CD4-positive, alpha-beta T cell (primary cell): Measurements from ENCODE around the gene TPO. TPM values are rescaled to one million over a fixed set of nuclear protein-coding genes. Genes with fewer than 3 reads are reported as not detected.
"Not testable (repeated sequence)": the region's sequence is repeated elsewhere in the genome, so short reads cannot be mapped to it uniquely, and the experiment has no call there.

Source experiments
- ATAC-seq: fragments of 200-7000 bp; cut with Tn5 transposase; one replicate; pipeline ENCODE4 v1.10.0; 2022; ENCODE audit warnings: mild to moderate bottlenecking; ENCODE audit not compliant: poor library complexity
- CTCF ChIA-PET: fragments of 350-600 bp; sonication (Branson Sonifier 250); formaldehyde crosslinking; loops from one replicate; lab custom pipeline; 2021; ENCODE audit warnings: antibody characterized with exemption, inconsistent platforms; lab: Charles Lee
- POLR2A ChIA-PET: fragments of 350-600 bp; sonication (Branson Sonifier 250); formaldehyde crosslinking; loops from one replicate; lab custom pipeline; 2021; ENCODE audit warnings: antibody characterized with exemption, inconsistent platforms; lab: Charles Lee
- DNase-seq, 14 experiments: peaks; one replicate each; pipeline ENCODE4 v3.0.0-alpha.2; 2013 to 2020; ENCODE audit warnings: mixed read lengths in 2 of 14
- H3K27ac ChIP-seq, 2 donors: one replicate each; pipeline versions ENCODE4 v1.5.1 to v1.7.0; 2013; ENCODE audit warnings: low read length in 2 of 2, low read depth in 1 of 2, mild to moderate bottlenecking in 1 of 2
- H3K27me3 ChIP-seq, 2 experiments: 1 replicate in 1 of 2; 2 replicates in 1 of 2; pipeline versions ENCODE4 v1.6.1 to v1.7.0; 2013; ENCODE audit warnings: low read length in 2 of 2, control low read depth in 1 of 2, mild to moderate bottlenecking in 1 of 2, moderate library complexity in 1 of 2; ENCODE audit not compliant: insufficient read depth in 2 of 2, control insufficient read depth in 1 of 2
- H3K36me3 ChIP-seq: one replicate; pipeline ENCODE4 v1.6.1; 2013; ENCODE audit warnings: low read length, control low read depth; ENCODE audit not compliant: insufficient read depth
- H3K4me1 ChIP-seq: one replicate; pipeline ENCODE4 v1.6.1; 2013; ENCODE audit warnings: low read length, control low read depth; ENCODE audit not compliant: insufficient read depth
- H3K4me3 ChIP-seq: one replicate; pipeline ENCODE4 v1.5.1; 2013; ENCODE audit warnings: mild to moderate bottlenecking, low read length, moderate library complexity
- H3K9me3 ChIP-seq, 2 experiments: 1 replicate in 1 of 2; 2 replicates in 1 of 2; pipeline versions ENCODE4 v1.6.1 to v1.7.0; 2013; ENCODE audit warnings: low read length in 2 of 2, mild to moderate bottlenecking in 2 of 2, control low read depth in 1 of 2, moderate library complexity in 1 of 2; ENCODE audit not compliant: control insufficient read depth in 1 of 2, insufficient read depth in 1 of 2
- H3K27ac Mint-ChIP-seq: one replicate; pipeline ENCODE4 v1.8.0; 2020; ENCODE audit warnings: mixed read lengths
- H3K27me3 Mint-ChIP-seq: one replicate; pipeline ENCODE4 v1.8.0; 2021; ENCODE audit warnings: mixed read lengths
- H3K36me3 Mint-ChIP-seq: one replicate; pipeline ENCODE4 v1.8.0; 2021; ENCODE audit warnings: low read depth, mixed read lengths
- H3K4me1 Mint-ChIP-seq: one replicate; pipeline ENCODE4 v1.8.0; 2021; ENCODE audit warnings: low read depth, mixed read lengths
- H3K4me3 Mint-ChIP-seq: one replicate; pipeline ENCODE4 v1.8.0; 2020; ENCODE audit warnings: mild to moderate bottlenecking, mixed read lengths
- H3K9me3 Mint-ChIP-seq: one replicate; pipeline ENCODE4 v1.8.0; 2020; ENCODE audit warnings: mixed read lengths
- CTCF ChIP-seq: fragments of 200-600 bp; IDR thresholded peaks from one replicate; pipeline ENCODE4 v1.8.0; 2022; ENCODE audit warnings: antibody characterized with exemption, mild to moderate bottlenecking
- intact Hi-C, 2 experiments: fragments of 100-400 bp; cut with DNase I in 1 of 2; cut with micrococcal nuclease in 1 of 2; formaldehyde crosslinking; loops; one replicate each; pipeline versions ENCODE4 v1.15.1 to v1.9.0; 2023 to 2025; cut with DNase I, micrococcal nuclease
- total RNA-seq, 174 experiments: library from RNA in 2 of 174; stranded (reverse) in 2 of 174; gene quantifications; one replicate each; pipeline ENCODE4 v1.2.3 and lab custom pipeline; 2021 to 2026

The TPO gene
- total RNA-seq, 2 experiments from 2014 or later, result 0.27 TPM; not detected in 1

- Mint-ChIP-seq H3K27me3 (no peaks in the 10 kb centered on the region), H3K4me3 (no peak overlapping the region), H3K4me1 (no peaks in the 10 kb centered on the region), H3K9me3 (no peaks in the 10 kb centered on the region), H3K27ac (no peak overlapping the region), H3K36me3 (no peaks in the 10 kb centered on the region)
- intact Hi-C loops, result no loop called here
- Histone ChIP-seq H3K27me3 (no peaks in the 10 kb centered on the region), H3K4me1 (no peaks in the 10 kb centered on the region), H3K27ac (no peak overlapping the region), H3K4me3 (no peak overlapping the region), H3K9me3 (peaks cover 0 to 12% of the 10 kb centered on the region in 2 experiments), H3K36me3 (no peaks in the 10 kb centered on the region)
- DNase-seq (no peak), ATAC-seq (no peak)
- TF ChIP-seq CTCF, result no peak
- CTCF ChIA-PET, result no interaction called here
- POLR2A ChIA-PET, result no interaction called here
These were observed 35.8 kb upstream of the TPO start for GRCh38 chr2:1377473-1377872.

- Histone ChIP-seq H3K27me3 (no peaks in the 10 kb centered on the region), H3K4me3 (no peak overlapping the region), H3K27ac (no peak overlapping the region), H3K36me3 (no peaks in the 10 kb centered on the region), H3K9me3 (peaks cover 0 to 12% of the 10 kb centered on the region in 2 experiments), H3K4me1 (no peaks in the 10 kb centered on the region)
- H3K4me1 Mint-ChIP-seq, result no peaks in the 10 kb centered on the region
- no peak overlapping the region for H3K27ac Mint-ChIP-seq
- ChIA-PET CTCF (no interaction called here), POLR2A (no interaction called here)
- H3K36me3 Mint-ChIP-seq, result no peaks in the 10 kb centered on the region
- TF ChIP-seq CTCF, result no peak
- H3K4me3 Mint-ChIP-seq, result no peak overlapping the region
- no peak for DNase-seq
- H3K9me3 Mint-ChIP-seq, result no peaks in the 10 kb centered on the region
- no peak for ATAC-seq
- intact Hi-C loops, result no loop called here
- H3K27me3 Mint-ChIP-seq, result no peaks in the 10 kb centered on the region
These were observed 34.7 kb upstream of the TPO start for GRCh38 chr2:1378456-1379150.

GRCh38 chr2:1381644-1382043, 31.6 kb upstream of the TPO start:
- Mint-ChIP-seq H3K27ac (no peak overlapping the region), H3K36me3 (no peaks in the 10 kb centered on the region), H3K27me3 (no peaks in the 10 kb centered on the region), H3K4me1 (no peaks in the 10 kb centered on the region), H3K4me3 (no peak overlapping the region), H3K9me3 (no peaks in the 10 kb centered on the region)
- no peaks in the 10 kb centered on the region for H3K27me3 ChIP-seq
- intact Hi-C loops, result no loop called here
- POLR2A ChIA-PET, result no interaction called here
- peaks cover 0 to 8% of the 10 kb centered on the region in 2 experiments for H3K9me3 ChIP-seq
- no peaks in the 10 kb centered on the region for H3K4me1 ChIP-seq
- DNase-seq (no peak), ATAC-seq (no peak)
- H3K36me3 ChIP-seq, result no peaks in the 10 kb centered on the region
- no peak overlapping the region for H3K27ac ChIP-seq
- CTCF ChIA-PET, result no interaction called here
- no peak overlapping the region for H3K4me3 ChIP-seq
- no peak for TF ChIP-seq CTCF

GRCh38 chr2:1387954-1388725, 25.1 kb upstream of the TPO start:
- CTCF ChIA-PET, ATAC-seq, intact Hi-C loops, H3K36me3 ChIP-seq, H3K36me3 Mint-ChIP-seq, H3K27ac Mint-ChIP-seq, H3K27ac ChIP-seq, H3K4me1 Mint-ChIP-seq, DNase-seq, H3K4me1 ChIP-seq, H3K9me3 Mint-ChIP-seq, H3K9me3 ChIP-seq, H3K4me3 Mint-ChIP-seq, H3K4me3 ChIP-seq, H3K27me3 ChIP-seq, H3K27me3 Mint-ChIP-seq: not testable (repeated sequence)
- POLR2A ChIA-PET, result interaction anchor here (0.7 kb wide), 1 partner anchor 147 kb away, joined by 3 read pairs; no protein-coding TSS in a partner anchor

- H3K4me1 Mint-ChIP-seq, H3K4me3 Mint-ChIP-seq, ATAC-seq, H3K4me3 ChIP-seq, H3K9me3 ChIP-seq, H3K27ac Mint-ChIP-seq, CTCF ChIA-PET, H3K36me3 Mint-ChIP-seq, DNase-seq, intact Hi-C loops, H3K27me3 ChIP-seq, H3K9me3 Mint-ChIP-seq, H3K27ac ChIP-seq, POLR2A ChIA-PET, H3K36me3 ChIP-seq, H3K4me1 ChIP-seq, H3K27me3 Mint-ChIP-seq: not testable (repeated sequence)
These were observed 23.1 kb upstream of the TPO start for GRCh38 chr2:1390118-1390517.
